Measurements from ENCODE around the gene ZBTB11. TPM values are rescaled to one million over a fixed set of nuclear protein-coding genes. Genes with fewer than 3 reads are reported as not detected.
"Not testable (repeated sequence)": the region's sequence is repeated elsewhere in the genome, so short reads cannot be mapped to it uniquely, and the experiment has no call there.

The ZBTB11 gene
- polyA plus RNA-seq, 1 of the 3 experiments (the other 2 are of a cell fraction): 4.9 TPM

DNA sequence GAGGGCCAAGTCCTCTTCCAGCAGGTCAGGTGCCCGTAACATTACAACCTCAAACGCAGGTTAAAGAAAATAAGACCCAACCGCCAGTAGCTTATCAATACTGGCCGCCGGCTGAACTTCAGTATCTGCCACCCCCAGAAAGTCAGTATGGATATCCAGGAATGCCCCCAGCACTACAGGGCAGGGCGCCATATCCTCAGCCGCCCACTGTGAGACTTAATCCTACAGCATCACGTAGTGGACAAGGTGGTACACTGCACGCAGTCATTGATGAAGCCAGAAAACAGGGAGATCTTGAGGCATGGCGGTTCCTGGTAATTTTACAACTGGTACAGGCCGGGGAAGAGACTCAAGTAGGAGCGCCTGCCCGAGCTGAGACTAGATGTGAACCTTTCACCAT is 16.6 kb upstream of the ZBTB11 start:
- H3K4me3 ChIP-seq (ENCODE audit: low read depth in 2 of 2, low read length in 1 of 2): peak overlapping the region in 1 of 2 experiments; percentile 40; a peak in 1 of 4 replicates
- POLR2A ChIA-PET; H3K9me3 ChIP-seq; H3K9ac ChIP-seq; H3K4me1 ChIP-seq (ENCODE audit: control insufficient read depth in 1 of 2, insufficient read depth in 2 of 2, low read depth in 1 of 2, low read length in 1 of 2); H3K27me3 ChIP-seq (ENCODE audit: insufficient read depth); H3K36me3 ChIP-seq (replicated peaks in 1 of 2; ENCODE audit: control insufficient read depth in 1 of 2, insufficient read depth in 2 of 2, low read length in 1 of 2); H3K79me2 ChIP-seq (ENCODE audit: insufficient read depth); H3K27ac ChIP-seq (ENCODE audit: low read depth in 2 of 2, low read length in 1 of 2); H4K20me1 ChIP-seq (ENCODE audit: insufficient read depth); H3K9me2 ChIP-seq; H3K4me2 ChIP-seq; H2AFZ ChIP-seq (ENCODE audit: low read depth); H3F3A ChIP-seq (replicated peaks; ENCODE audit: insufficient read depth): not testable (repeated sequence)
- CTCF ChIA-PET: interaction anchor here (0.6 to 1.2 kb wide), 6 partner anchors 9 to 988 kb away, joined by 3 to 6 read pairs (median 4); no protein-coding TSS in a partner anchor
- DNase-seq: peak; percentile 12
- 77% methylated on average over 12 of the region's 13 CpGs for WGBS (ENCODE audit: low lambda C conversion rate)
- peak; percentile 35 for TF ChIP-seq RAD21 (IDR thresholded peaks at IDR 0.05; ENCODE audit: low read length)
- TF ChIP-seq, protein P1, sequence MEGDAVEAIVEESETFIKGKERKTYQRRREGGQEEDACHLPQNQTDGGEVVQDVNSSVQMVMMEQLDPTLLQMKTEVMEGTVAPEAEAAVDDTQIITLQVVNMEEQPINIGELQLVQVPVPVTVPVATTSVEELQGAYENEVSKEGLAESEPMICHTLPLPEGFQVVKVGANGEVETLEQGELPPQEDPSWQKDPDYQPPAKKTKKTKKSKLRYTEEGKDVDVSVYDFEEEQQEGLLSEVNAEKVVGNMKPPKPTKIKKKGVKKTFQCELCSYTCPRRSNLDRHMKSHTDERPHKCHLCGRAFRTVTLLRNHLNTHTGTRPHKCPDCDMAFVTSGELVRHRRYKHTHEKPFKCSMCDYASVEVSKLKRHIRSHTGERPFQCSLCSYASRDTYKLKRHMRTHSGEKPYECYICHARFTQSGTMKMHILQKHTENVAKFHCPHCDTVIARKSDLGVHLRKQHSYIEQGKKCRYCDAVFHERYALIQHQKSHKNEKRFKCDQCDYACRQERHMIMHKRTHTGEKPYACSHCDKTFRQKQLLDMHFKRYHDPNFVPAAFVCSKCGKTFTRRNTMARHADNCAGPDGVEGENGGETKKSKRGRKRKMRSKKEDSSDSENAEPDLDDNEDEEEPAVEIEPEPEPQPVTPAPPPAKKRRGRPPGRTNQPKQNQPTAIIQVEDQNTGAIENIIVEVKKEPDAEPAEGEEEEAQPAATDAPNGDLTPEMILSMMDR (IDR thresholded peaks at IDR 0.05): peak; percentile 60

DNA sequence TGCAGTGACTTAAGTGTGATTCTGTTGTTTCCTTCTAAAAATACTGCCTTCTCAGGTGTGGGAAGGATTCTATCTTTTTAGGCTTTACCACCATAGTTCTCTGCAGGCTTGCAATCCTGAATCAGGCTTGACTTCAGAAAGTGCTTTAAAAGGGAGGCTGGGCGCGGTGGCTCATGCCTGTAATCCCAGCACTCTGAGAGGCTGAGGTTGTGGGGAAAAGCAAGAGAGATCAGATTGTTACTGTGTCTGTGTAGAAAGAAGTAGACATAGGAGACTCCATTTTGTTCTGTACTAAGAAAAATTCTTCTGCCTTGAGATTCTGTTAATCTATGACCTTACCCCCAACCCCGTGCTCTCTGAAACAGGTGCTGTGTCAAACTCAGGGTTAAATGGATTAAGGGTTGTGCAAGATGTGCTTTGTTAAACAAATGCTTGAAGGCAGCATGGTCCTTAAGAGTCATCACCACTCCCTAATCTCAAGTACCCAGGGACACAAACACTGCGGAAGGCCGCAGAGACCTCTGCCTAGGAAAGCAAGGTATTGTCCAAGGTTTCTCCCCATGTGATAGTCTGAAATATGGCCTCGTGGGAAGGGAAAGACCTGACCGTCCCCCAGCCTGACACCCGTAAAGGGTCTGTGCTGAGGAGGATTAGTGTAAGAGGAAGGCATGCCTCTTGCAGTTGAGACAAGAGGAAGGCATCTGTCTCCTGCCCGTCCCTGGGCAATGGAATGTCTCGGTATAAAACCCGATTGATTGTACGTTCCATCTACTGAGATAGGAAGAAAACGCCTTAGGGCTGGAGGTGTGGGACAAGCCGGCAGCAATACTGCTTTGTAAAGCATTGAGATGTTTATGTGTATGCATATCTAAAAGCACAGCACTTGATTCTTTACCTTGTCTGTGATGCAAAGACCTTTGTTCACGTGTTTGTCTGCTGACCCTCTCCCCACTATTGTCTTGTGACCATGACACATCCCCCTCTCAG is 15.0 kb upstream of the ZBTB11 start:
- H3K9me3 ChIP-seq; H3K9me2 ChIP-seq; H3K9ac ChIP-seq; POLR2A ChIA-PET; H3K27ac ChIP-seq (ENCODE audit: low read depth in 2 of 2, low read length in 1 of 2); H4K20me1 ChIP-seq (ENCODE audit: insufficient read depth); H3K4me3 ChIP-seq (ENCODE audit: low read depth in 2 of 2, low read length in 1 of 2); H3K4me1 ChIP-seq (ENCODE audit: control insufficient read depth in 1 of 2, insufficient read depth in 2 of 2, low read depth in 1 of 2, low read length in 1 of 2); H3F3A ChIP-seq (replicated peaks; ENCODE audit: insufficient read depth); H3K27me3 ChIP-seq (ENCODE audit: insufficient read depth); DNase-seq; H2AFZ ChIP-seq (ENCODE audit: low read depth); H3K79me2 ChIP-seq (ENCODE audit: insufficient read depth); H3K4me2 ChIP-seq; H3K36me3 ChIP-seq (replicated peaks in 1 of 2; ENCODE audit: control insufficient read depth in 1 of 2, insufficient read depth in 2 of 2, low read length in 1 of 2): not testable (repeated sequence)
- CTCF ChIA-PET: interaction anchor here (0.8 to 1.6 kb wide), 4 partner anchors 14 to 537 kb away, joined by 3 to 5 read pairs (median 4); no protein-coding TSS in a partner anchor
- WGBS (ENCODE audit: low lambda C conversion rate): 89% methylated on average over 10 of the region's 15 CpGs

DNA sequence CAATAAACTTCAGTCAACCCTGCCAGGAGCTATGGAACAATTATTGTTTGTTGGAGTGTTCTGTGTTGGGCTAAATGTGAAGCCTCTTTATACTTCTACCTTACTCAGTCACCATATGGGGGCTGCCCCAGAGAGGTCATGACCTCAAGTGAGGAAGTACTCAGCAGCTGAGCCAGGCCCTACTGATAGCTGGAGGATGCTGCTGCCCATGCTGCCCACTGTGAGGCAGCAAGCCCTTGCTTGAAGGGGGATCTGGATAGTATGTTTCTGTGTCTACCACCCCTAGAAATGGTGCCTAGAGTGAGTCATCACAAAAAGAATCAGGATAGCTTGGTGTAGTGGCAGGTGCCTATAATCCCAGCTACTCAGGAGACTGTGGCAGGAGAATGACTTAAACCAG is 14.0 kb upstream of the ZBTB11 start:
- H3K9ac ChIP-seq: no peak overlapping the region
- POLR2A ChIA-PET: no interaction called here
- CTCF ChIA-PET: interaction anchor here (0.8 to 1.6 kb wide), 3 partner anchors 15 to 534 kb away, joined by 4 to 5 read pairs (median 5); no protein-coding TSS in a partner anchor

More for the DNA sequence above, 14.0 kb upstream of the ZBTB11 start:
- Histone ChIP-seq H3K4me3 (ENCODE audit: low read depth in 2 of 2, low read length in 1 of 2) (no peak overlapping the region), H3K27ac (ENCODE audit: low read depth in 2 of 2, low read length in 1 of 2) (no peak overlapping the region), H3K79me2 (ENCODE audit: insufficient read depth) (peaks cover 5% of the 10 kb centered on the region), H3K9me3 (no peaks in the 10 kb centered on the region), H3K4me2 (no peak overlapping the region), H3K27me3 (ENCODE audit: insufficient read depth) (no peaks in the 10 kb centered on the region), H3K9me2 (no peaks in the 10 kb centered on the region), H2AFZ (ENCODE audit: low read depth) (no peak overlapping the region), H3F3A (replicated peaks; ENCODE audit: insufficient read depth) (peaks cover 13% of the 10 kb centered on the region), H4K20me1 (ENCODE audit: insufficient read depth) (peaks cover under 1% of the 10 kb centered on the region; the same call in 1 of the 2 replicates), H3K4me1 (ENCODE audit: control insufficient read depth in 1 of 2, insufficient read depth in 2 of 2, low read depth in 1 of 2, low read length in 1 of 2) (peaks cover 4 to 5% of the 10 kb centered on the region in 2 experiments; a peak in 3 of 4 replicates), H3K36me3 (replicated peaks in 1 of 2; ENCODE audit: control insufficient read depth in 1 of 2, insufficient read depth in 2 of 2, low read length in 1 of 2) (peaks cover 0 to 2% of the 10 kb centered on the region in 2 experiments)
- TF ChIP-seq MXI1 (IDR thresholded peaks at IDR 0.05; ENCODE audit: low read depth, low read length): no peak
- no peak for TF ChIP-seq MEF2A (IDR thresholded peaks at IDR 0.05; ENCODE audit: borderline replicate concordance, low read depth)
- no peak for TF ChIP-seq GATA2 (CRISPR knock-in tag; IDR thresholded peaks at IDR 0.05)
- no peak for TF ChIP-seq RFX5 (IDR thresholded peaks at IDR 0.05; ENCODE audit: low read length)
- no peak for TF ChIP-seq YY1 (IDR thresholded peaks at IDR 0.05; ENCODE audit: low read depth)
- TF ChIP-seq EZH2phosphoT487 (IDR thresholded peaks at IDR 0.05; ENCODE audit: borderline replicate concordance, low read depth): no peak
- TF ChIP-seq NFIC (IDR thresholded peaks at IDR 0.05; ENCODE audit: borderline replicate concordance): no peak
- TF ChIP-seq, protein P2, sequence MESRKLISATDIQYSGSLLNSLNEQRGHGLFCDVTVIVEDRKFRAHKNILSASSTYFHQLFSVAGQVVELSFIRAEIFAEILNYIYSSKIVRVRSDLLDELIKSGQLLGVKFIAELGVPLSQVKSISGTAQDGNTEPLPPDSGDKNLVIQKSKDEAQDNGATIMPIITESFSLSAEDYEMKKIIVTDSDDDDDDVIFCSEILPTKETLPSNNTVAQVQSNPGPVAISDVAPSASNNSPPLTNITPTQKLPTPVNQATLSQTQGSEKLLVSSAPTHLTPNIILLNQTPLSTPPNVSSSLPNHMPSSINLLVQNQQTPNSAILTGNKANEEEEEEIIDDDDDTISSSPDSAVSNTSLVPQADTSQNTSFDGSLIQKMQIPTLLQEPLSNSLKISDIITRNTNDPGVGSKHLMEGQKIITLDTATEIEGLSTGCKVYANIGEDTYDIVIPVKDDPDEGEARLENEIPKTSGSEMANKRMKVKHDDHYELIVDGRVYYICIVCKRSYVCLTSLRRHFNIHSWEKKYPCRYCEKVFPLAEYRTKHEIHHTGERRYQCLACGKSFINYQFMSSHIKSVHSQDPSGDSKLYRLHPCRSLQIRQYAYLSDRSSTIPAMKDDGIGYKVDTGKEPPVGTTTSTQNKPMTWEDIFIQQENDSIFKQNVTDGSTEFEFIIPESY (IDR thresholded peaks at IDR 0.05; ENCODE audit: borderline replicate concordance, low read depth): no peak
- DNase-seq: no peak
